CD14-positive monocyte (primary cell): ENCODE data around the gene MPST. TPM values are rescaled to one million over a fixed set of nuclear protein-coding genes. Genes with fewer than 3 reads are reported as not detected.

ENCODE experiments used
- DNase-seq, 3 donors: peaks; one replicate each; pipeline ENCODE4 v3.0.0-alpha.2; 2011 to 2022
- H2AFZ ChIP-seq: 2 replicates; pipeline ENCODE4 v1.6.0; 2012; ENCODE audit warnings: mild to moderate bottlenecking, low read depth, low read length, inconsistent platforms; ENCODE audit not compliant: insufficient read depth, poor library complexity, severe bottlenecking
- H3K27ac ChIP-seq, 2 donors: 1 replicate in 1 of 2; 2 replicates in 1 of 2; pipeline ENCODE4 v1.5.1; 2012 to 2013; ENCODE audit warnings: low read length in 2 of 2, control low read depth in 1 of 2, inconsistent platforms in 1 of 2, low read depth in 1 of 2, mild to moderate bottlenecking in 1 of 2
- H3K27me3 ChIP-seq, 2 donors: one replicate each; pipeline versions ENCODE4 v1.6.0 to v1.6.1; 2011 to 2013; ENCODE audit warnings: low read length in 2 of 2; ENCODE audit not compliant: control insufficient read depth in 2 of 2, insufficient read depth in 2 of 2
- H3K36me3 ChIP-seq, 2 donors: replicated peaks in 1 of 2; 1 replicate in 1 of 2; 2 replicates in 1 of 2; pipeline versions ENCODE4 v1.5.1 to v1.6.1; 2012 to 2013; ENCODE audit warnings: low read length in 2 of 2, control low read depth in 1 of 2, inconsistent platforms in 1 of 2, mild to moderate bottlenecking in 1 of 2; ENCODE audit not compliant: insufficient read depth in 2 of 2, control insufficient read depth in 1 of 2
- H3K4me1 ChIP-seq, 2 donors: 1 replicate in 1 of 2; 2 replicates in 1 of 2; pipeline versions ENCODE4 v1.5.1 to v1.6.1; 2012 to 2013; ENCODE audit warnings: low read length in 2 of 2, control low read depth in 1 of 2, inconsistent platforms in 1 of 2, mild to moderate bottlenecking in 1 of 2, moderate library complexity in 1 of 2; ENCODE audit not compliant: insufficient read depth in 2 of 2, control insufficient read depth in 1 of 2
- H3K4me2 ChIP-seq: replicated peaks from 2 replicates; pipeline ENCODE3; 2012; ENCODE audit warnings: low read length, moderate library complexity, mild to moderate bottlenecking; ENCODE audit not compliant: poor library complexity, severe bottlenecking; ENCODE audit errors: extremely low read depth
- H3K4me3 ChIP-seq, 3 experiments: fragments of 200-600 bp in 1 of 3; sonication (generic) in 1 of 3; replicated peaks in 1 of 3; 1 replicate in 2 of 3; 2 replicates in 1 of 3; pipeline ENCODE4 v1.5.1; 2011 to 2013; ENCODE audit warnings: low read length in 3 of 3, mild to moderate bottlenecking in 3 of 3, control low read depth in 2 of 3, low read depth in 2 of 3, inconsistent platforms in 1 of 3, moderate library complexity in 1 of 3
- H3K79me2 ChIP-seq: 2 replicates; pipeline ENCODE4 v1.6.0; 2012; ENCODE audit warnings: mild to moderate bottlenecking, control low read depth, inconsistent platforms, low read length, moderate library complexity; ENCODE audit not compliant: insufficient read depth
- H3K9ac ChIP-seq: 2 replicates; pipeline ENCODE4 v1.6.0; 2017; ENCODE audit warnings: low read length, mild to moderate bottlenecking; ENCODE audit not compliant: insufficient read depth, poor library complexity, severe bottlenecking
- H3K9me3 ChIP-seq, 2 donors: replicated peaks in 1 of 2; 1 replicate in 1 of 2; 2 replicates in 1 of 2; pipeline versions ENCODE4 v1.5.1 to v1.6.1; 2012 to 2013; ENCODE audit warnings: low read length in 2 of 2, control low read depth in 1 of 2; ENCODE audit not compliant: control insufficient read depth in 1 of 2, insufficient read depth in 1 of 2
- H4K20me1 ChIP-seq: 2 replicates; pipeline ENCODE4 v1.6.0; 2012; ENCODE audit warnings: mild to moderate bottlenecking, low read length, control low read depth, moderate library complexity; ENCODE audit not compliant: insufficient read depth
- H3K27ac Mint-ChIP-seq, 7 donors: one replicate each; pipeline ENCODE4 v1.8.0; 2020; ENCODE audit warnings: mild to moderate bottlenecking in 7 of 7, mixed read lengths in 7 of 7, moderate library complexity in 6 of 7, inconsistent platforms in 2 of 7
- H3K27me3 Mint-ChIP-seq, 3 donors: one replicate each; pipeline ENCODE4 v1.8.0; 2021 to 2022; ENCODE audit warnings: low read depth in 3 of 3, mild to moderate bottlenecking in 3 of 3, mixed read lengths in 3 of 3, moderate library complexity in 3 of 3, inconsistent platforms in 1 of 3
- H3K36me3 Mint-ChIP-seq, 2 donors: one replicate each; pipeline ENCODE4 v1.8.0; 2020; ENCODE audit warnings: mixed read lengths in 2 of 2, inconsistent platforms in 1 of 2, mild to moderate bottlenecking in 1 of 2
- H3K4me1 Mint-ChIP-seq: one replicate; pipeline ENCODE4 v1.8.0; 2020; ENCODE audit warnings: mild to moderate bottlenecking, mixed read lengths
- H3K4me3 Mint-ChIP-seq, 2 donors: one replicate each; pipeline ENCODE4 v1.8.0; 2020; ENCODE audit warnings: mild to moderate bottlenecking in 2 of 2, mixed read lengths in 2 of 2, moderate library complexity in 1 of 2
- H3K9me3 Mint-ChIP-seq, 7 donors: one replicate each; pipeline ENCODE4 v1.8.0; 2020 to 2022; ENCODE audit warnings: mixed read lengths in 7 of 7, mild to moderate bottlenecking in 6 of 7, moderate library complexity in 6 of 7, inconsistent platforms in 2 of 7
- CTCF ChIP-seq: fragments of 200-600 bp; IDR thresholded peaks from one replicate; pipeline ENCODE4 v1.8.0; 2022; ENCODE audit warnings: antibody characterized with exemption, mild to moderate bottlenecking
- WGBS: methylation state at CpG from one replicate; pipeline ENCODE4 v1.1.5; 2013; ENCODE audit warnings: missing lambda C conversion rate; ENCODE audit not compliant: insufficient coverage; 5-methylcytosine and 5-hydroxymethylcytosine counted together
- intact Hi-C, 2 donors: fragments of 100-400 bp; cut with micrococcal nuclease; formaldehyde crosslinking; loops; one replicate each; pipeline versions ENCODE4 v1.15.0 to v1.15.1; 2023
- polyA plus RNA-seq, 3 donors: library from polyadenylated mRNA; depleted of rRNA in 1 of 3; unstranded in 2 of 3; stranded (reverse) in 1 of 3; fragments of 300-500 nt in 2 of 3; fragments of >200 nt in 1 of 3; fragmentation: Illumina TruSeq in 2 of 3; gene quantifications; 1 replicate in 2 of 3; 2 replicates in 1 of 3; pipeline ENCODE4 v1.2.3, GENCODE V29; 2012 to 2021

The MPST gene
- polyA plus RNA-seq, 3 donors = 27.9 to 53.7 (median 51.2) TPM

- H3K36me3 ChIP-seq = peaks cover 27 to 50% of the 10 kb centered on the region in 2 donors
- 97% methylated on average over 7 of the region's 9 CpGs for WGBS
- H3K27me3 Mint-ChIP-seq = peaks cover 1 to 7% (median 4%) of the 10 kb centered on the region in 3 donors
- H3K9ac ChIP-seq = no peak overlapping the region
- DNase-seq = no peak
- no peaks in the 10 kb centered on the region for H3K27me3 ChIP-seq
- H3K4me3 ChIP-seq = no peak overlapping the region
- no peak overlapping the region for H3K4me2 ChIP-seq
- TF ChIP-seq CTCF = no peak
- no peaks in the 10 kb centered on the region for H3K4me1 Mint-ChIP-seq
- H3K4me3 Mint-ChIP-seq = no peak overlapping the region
- intact Hi-C loops = no loop called here
- H3K9me3 ChIP-seq = no peaks in the 10 kb centered on the region
- no peak overlapping the region for H3K27ac ChIP-seq
- H3K36me3 Mint-ChIP-seq = peaks cover 34 to 49% of the 10 kb centered on the region in 2 donors
- no peaks in the 10 kb centered on the region for H3K79me2 ChIP-seq
- H3K9me3 Mint-ChIP-seq = no peaks in the 10 kb centered on the region
- H3K4me1 ChIP-seq = no peaks in the 10 kb centered on the region
- H4K20me1 ChIP-seq = no peaks in the 10 kb centered on the region
- H2AFZ ChIP-seq = no peak overlapping the region
- H3K27ac Mint-ChIP-seq = no peak overlapping the region
Observed at GRCh38 chr22:37059876-37060449, 40.4 kb downstream of the MPST start.

DNA sequence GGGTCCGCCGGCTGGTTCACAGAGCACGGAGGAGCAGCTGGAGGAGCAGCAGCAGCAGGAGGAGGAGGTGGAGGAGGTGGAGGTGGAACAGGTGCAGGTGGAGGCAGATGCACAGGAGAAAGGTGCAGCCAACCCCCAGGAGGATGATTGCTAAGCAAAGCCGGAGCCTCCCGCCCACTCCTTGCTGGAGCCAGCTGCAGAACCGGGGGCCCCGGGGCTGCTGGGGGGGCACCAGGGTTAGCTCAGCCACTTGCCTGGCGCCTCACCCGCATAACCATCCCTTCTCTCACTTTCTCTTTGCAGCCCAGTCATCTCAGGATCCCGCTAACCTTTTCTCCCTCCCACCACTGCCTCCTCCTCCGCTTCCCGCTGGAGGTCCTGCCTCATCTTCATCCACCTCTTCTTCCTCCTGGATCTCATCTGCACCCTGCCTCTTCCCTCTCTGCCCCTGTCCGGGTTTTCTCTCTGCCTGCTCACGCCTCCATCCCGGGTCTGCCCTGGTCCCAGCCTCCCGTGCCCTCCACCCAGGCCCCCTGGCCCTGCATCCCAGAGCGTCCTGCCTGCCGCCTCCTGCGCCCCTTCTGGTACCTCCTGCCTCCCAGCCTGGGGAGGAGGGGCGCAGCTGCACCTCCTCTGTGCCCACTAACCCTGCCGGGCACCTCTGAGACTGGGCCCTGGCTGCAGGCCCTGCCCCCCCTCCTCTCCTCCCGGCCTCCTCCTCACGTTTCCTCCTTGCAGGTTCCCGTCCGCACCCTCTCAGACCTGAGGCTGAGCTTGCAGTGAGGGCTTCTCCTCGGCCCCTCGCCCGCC is 41.5 kb downstream of the MPST start:
- peaks cover 27 to 41% of the 10 kb centered on the region in 2 donors for H3K36me3 ChIP-seq
- Mint-ChIP-seq H3K27me3 (peaks cover 1 to 8% (median 3%) of the 10 kb centered on the region in 3 donors), H3K4me1 (no peaks in the 10 kb centered on the region), H3K9me3 (no peaks in the 10 kb centered on the region), H3K4me3 (no peak overlapping the region), H3K36me3 (peaks cover 27 to 41% of the 10 kb centered on the region in 2 donors), H3K27ac (no peak overlapping the region)
- H3K4me3 ChIP-seq = no peak overlapping the region
- H2AFZ ChIP-seq = no peak overlapping the region
- no peaks in the 10 kb centered on the region for H3K4me1 ChIP-seq
- H3K27me3 ChIP-seq = no peaks in the 10 kb centered on the region
- no peak overlapping the region for H3K4me2 ChIP-seq
- intact Hi-C loops = no loop called here
- H4K20me1 ChIP-seq = no peaks in the 10 kb centered on the region
- no peak overlapping the region for H3K27ac ChIP-seq
- DNase-seq = no peak
- no peak for TF ChIP-seq CTCF
- no peak overlapping the region for H3K9ac ChIP-seq
- no peaks in the 10 kb centered on the region for H3K79me2 ChIP-seq
- no peaks in the 10 kb centered on the region for H3K9me3 ChIP-seq
- 90% methylated on average over 19 of the region's 28 CpGs for WGBS
